Measurements from ENCODE around the gene SERPINA4.
"Not testable (repeated sequence)": the region's sequence is repeated elsewhere in the genome, so short reads cannot be mapped to it uniquely, and the experiment has no call there.

Gene SERPINA4

GRCh38 chr14:94564381-94564780 lies 3.1 kb downstream of the SERPINA4 start:
- no peak for DNase-seq

- DNase-seq, result no peak
Observed at GRCh38 chr14:94568186-94568585, 6.9 kb downstream of the SERPINA4 start.

DNA sequence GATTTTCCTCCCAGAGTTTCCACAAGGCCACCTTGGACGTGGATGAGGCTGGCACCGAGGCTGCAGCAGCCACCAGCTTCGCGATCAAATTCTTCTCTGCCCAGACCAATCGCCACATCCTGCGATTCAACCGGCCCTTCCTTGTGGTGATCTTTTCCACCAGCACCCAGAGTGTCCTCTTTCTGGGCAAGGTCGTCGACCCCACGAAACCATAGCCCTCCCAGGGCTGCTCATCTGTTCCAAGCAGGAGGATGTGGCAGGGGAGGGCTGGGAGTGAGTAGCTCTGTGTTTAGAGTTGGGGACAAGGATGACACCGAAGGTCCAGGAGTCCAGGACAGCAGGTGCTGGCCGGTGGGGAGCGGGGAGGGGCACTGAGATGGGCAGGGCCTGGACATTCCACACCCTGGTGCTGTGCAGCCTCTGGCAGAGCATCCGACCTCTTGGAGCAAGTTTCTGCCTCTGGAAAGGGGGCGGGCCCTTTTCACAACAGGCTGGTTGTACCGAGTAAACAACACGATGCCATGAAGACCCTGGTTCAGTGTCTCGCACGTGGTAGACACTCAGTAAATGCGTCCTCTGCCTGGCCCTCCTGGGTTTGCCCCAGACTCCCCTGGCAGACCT lies 8.2 kb downstream of the SERPINA4 start:
- no peak for DNase-seq

DNA sequence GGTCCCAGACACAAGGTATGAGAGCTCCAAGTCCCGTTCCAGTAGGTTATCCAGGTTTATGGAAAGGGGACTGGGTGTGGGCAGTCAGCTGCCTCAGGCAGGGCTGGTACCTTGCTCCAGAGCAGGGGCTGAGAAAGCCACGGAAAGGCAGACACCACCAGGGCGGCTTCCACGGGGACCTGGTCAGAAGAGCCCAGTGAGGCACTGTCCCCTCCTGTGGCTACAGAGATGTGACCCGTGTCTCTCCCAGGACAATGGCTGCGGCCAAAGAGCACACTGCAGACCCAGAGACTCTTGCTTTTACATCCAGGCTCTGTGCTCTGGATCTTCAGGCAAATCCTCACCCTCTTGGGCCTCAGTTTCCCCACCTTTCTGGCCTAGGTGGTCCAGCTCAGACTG lies 8.8 kb downstream of the SERPINA4 start:
- no peak for DNase-seq

DNA sequence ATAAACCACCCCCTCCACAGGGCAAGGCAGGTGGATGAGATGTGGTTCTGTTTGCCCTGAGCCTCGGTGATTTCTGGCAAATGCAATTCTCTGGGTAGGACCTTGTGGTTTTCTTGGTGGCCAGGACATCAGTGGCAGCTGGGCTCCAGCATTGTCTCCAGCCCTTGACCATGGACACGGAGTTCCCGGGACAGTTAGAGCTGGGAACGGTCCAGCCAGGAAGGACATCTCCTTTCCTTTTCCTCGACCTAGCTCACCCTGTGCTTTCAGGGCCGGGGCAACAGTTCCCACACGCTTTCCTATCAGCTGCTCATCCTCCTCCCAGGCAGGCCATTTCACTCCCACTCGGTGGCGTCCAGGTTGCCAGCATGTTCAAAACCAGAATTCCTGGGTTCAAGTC lies 9.2 kb downstream of the SERPINA4 start:
- no peak for DNase-seq

- DNase-seq, result peak in 1 of 56 donors; percentile 23
Observed at GRCh38 chr14:94571395-94571794, 10.2 kb downstream of the SERPINA4 start.

- DNase-seq, result peak in 3 of 56 donors; percentile 13 to 70 (median 27)
Observed at GRCh38 chr14:94571950-94572349, 10.7 kb downstream of the SERPINA4 start.

- DNase-seq, result no peak
Observed at GRCh38 chr14:94572637-94573303, 11.5 kb downstream of the SERPINA4 start.

GRCh38 chr14:94573475-94574277 lies 12.4 kb downstream of the SERPINA4 start:
- no peak for DNase-seq

- DNase-seq, result no peak
Observed at GRCh38 chr14:94574336-94574735, 13.1 kb downstream of the SERPINA4 start.

- DNase-seq, result no peak
Observed at GRCh38 chr14:94575730-94576585, 14.7 kb downstream of the SERPINA4 start.

DNA sequence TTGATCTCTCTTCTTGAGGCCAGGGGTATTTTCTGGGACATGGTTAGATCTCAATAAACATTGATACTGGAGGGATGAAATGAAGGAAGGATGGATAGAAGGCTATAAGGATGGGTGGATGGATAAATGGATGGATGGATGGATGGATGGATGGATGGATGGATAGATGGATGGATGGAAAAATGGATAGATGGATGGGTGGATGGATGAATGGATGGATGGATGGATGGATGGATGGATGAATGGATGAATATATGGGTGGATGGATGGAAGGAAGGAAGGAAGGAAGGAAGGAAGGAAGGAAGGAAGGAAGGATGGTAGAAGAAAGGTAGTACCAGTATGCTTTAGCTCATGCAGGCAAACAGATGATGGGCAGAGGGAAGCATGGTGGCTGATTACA lies 16.2 kb downstream of the SERPINA4 start:
- not testable (repeated sequence) for DNase-seq

- DNase-seq, result no peak
Observed at GRCh38 chr14:94578712-94579111, 17.5 kb downstream of the SERPINA4 start.

DNA sequence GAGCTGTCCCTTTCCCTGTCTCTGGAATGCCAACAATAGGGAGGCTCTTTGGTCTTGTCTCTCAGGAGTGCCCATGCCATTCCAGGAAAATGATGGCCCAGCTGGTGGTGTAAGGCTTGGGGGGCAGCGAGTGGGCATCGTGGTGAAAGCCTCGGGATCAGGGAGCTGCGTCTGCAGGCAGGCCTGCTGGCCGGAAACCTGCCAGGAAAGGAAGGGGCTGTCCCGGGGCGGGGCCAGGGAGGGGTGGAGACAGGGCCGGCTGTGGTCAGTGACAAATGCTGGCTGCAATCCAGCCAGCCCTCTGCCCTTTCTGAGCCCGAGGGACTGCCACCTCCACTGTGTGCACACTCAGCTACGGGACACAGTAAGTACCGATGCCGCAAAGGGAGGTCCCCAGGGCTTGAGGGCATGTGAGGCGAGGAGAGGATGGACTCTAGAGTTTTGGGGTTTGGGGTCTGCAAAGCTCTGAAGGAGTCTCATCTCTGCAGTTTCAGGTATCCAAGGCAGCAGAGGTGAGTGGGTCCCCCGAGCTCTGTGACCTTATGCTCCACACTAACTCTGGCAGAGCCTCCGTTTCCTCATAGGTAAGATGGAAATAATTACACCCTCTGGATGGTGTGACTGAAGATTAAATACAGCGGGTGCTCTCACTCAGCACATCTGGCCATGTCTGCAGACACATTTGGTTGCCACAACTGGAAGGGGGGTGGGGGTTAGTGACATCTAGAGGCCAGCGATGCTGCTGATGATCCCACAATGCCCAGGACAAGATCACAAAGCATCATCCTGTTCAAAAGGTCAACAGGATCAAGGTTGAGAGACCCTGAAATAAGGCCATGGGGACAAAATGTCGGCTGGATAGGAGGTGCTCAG lies 20.1 kb downstream of the SERPINA4 start, which contains the start of gene SERPINA5:
TSS of gene SERPINA5 (plus strand) at position 300 of the 873 bp plus-strand sequence. CDS start 5,937 bp downstream, outside the sequence.
- DNase-seq, result peak in 1 of 56 donors; percentile 20

DNA sequence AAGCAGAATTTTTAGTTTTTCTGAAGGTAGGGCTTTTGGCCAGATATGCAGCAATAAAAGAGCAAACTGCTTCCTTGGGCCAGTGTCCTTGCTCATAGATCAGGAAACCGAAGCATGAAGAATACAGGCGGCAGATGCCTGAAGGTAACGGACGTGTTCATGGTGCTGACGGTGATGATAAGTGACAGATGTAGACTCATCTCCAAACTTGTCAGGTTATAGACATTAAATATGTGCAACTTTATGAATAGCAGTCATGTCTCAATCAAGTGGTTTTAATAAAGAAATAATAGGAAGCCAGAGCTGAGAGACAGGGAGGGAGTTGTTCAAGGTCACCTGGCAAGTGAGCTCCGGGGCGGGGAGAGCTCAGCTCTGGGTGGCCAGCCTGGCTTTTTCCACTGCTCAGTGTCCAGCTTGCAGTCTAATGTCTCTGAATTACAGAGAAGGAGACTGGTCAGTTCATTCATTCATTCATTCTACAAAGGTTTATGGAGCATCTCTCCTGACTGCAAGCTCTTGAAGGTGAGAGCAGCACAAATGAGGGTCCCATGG lies 21.0 kb downstream of the SERPINA4 start:
- peak in 1 of 56 donors; percentile 10 for DNase-seq

- DNase-seq, result no peak
Observed at GRCh38 chr14:94582851-94583250, 21.6 kb downstream of the SERPINA4 start.

DNA sequence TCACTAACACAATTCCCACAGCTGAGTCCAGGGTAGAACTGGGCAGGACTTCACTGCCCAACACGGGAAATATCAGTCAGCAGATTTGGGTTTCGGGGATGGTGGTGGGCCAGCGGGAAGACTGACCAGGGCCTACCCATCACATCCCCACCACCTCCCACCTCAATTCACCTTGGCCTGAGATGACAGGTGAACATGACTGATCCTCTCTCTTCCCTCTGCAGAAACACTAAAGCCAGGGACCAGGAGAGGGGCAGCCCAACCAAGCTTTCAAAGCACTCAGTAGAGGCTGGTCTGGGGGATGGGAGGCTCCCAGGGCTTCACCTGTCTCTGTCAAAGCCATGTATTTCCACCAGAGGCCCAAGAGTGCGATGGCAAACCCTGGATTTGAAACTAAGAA lies 22.3 kb downstream of the SERPINA4 start:
- DNase-seq, result no peak

DNA sequence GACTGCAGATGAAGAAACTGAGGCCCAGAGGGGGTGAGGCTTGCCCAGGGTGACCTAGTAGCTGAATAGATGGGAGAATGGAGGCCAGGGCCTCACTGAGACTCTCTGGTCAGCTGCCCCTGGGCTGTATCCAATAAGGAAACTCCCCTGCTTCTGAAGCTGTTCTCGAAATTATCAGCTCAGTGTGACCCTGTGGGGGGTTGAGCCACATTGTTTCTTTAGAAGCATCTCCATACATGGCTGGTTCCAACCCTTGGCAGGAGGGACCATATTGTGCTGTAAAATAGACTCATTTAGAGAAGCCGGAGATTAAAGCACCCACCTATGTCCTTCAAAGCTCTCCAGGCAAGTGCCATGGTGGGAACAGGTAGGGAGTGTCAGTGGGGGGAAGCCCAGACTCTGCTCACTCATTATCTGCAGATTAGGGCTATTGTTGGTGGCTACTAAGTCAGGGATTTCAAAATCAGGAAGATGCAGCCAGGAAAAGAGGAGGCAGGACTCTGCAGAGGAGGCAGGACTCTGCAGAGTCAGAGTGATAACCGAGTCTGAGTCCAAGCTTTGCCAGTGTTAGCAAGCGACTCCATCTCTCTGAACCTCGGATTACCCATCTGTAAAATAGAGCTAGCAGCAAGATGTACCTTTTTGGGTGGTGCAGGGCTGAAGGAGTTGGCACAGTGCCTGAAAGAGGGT lies 23.5 kb downstream of the SERPINA4 start:
- no peak for DNase-seq

DNA sequence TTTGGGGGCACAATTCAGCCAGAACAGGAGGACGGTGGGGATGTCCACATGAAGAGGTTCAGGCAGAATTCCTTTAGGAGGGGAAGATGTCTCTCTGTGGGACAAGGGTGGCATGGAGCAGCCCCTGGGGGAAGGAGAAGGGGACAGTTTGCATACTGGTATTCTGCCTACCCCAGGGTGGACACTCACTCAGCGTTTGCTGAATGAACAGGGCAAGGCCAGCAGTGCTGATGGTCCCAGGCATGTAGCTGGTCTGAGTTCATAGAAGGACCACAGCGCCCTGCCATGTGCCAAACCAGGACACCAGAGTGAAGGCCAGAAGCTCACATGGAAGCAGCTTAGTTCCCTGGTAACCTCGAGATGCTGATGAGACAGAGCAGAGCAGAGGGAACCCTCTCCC lies 25.4 kb downstream of the SERPINA4 start:
- DNase-seq, result no peak
